NT2/D1 (cell line): ENCODE results near the gene ABI3BP.

ENCODE experiments used
- SUZ12 ChIP-seq: IDR thresholded peaks from 2 replicates; pipeline ENCODE4 v1.6.1; 2011; ENCODE audit not compliant: insufficient read length, insufficient read depth; ENCODE audit errors: extremely low read depth
- YY1 ChIP-seq: IDR thresholded peaks from 2 replicates; pipeline ENCODE4 v1.6.1; 2011; ENCODE audit not compliant: insufficient read length, insufficient read depth
- ZNF274 ChIP-seq: IDR thresholded peaks from 2 replicates; pipeline ENCODE4 v1.6.1; 2011; ENCODE audit warnings: mild to moderate bottlenecking, low read depth, low read length

- TF ChIP-seq ZNF274: no peak
- TF ChIP-seq SUZ12: no peak
- no peak for TF ChIP-seq YY1
Measured at GRCh38 chr3:100928638-100929428, 64.4 kb downstream of the ABI3BP start.
